ENCODE data around the gene ARMC12. TPM values are rescaled to one million over a fixed set of nuclear protein-coding genes. Genes with fewer than 3 reads are reported as not detected.

The ARMC12 gene
- total and polyA plus RNA-seq, 2 experiments from 2014 or later: 0.90 to 0.94 TPM

DNA sequence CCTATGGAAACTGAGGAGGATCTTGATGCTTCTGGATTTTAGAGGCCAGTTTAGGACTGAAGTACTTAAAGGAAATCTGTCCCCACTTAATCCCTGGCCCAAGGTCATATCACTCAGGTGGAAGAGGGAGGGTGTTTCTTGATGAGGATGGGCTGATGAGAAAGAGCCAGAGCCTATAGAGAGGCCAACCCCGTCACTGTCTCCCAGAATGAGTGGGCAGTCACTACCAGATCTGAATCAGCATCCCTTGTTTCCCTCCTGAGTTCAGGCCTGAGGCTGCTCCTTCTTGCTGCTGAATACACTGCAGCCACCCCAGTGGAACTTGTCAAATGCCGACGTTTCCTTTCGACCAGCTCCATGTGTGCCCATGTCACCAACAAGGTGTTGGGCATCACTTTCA lies 14.8 kb downstream of the ARMC12 start:
- Histone ChIP-seq H3K36me3 (ENCODE audit: insufficient read depth) (no peaks in the 10 kb centered on the region), H3K4me1 (ENCODE audit: insufficient read depth) (peaks cover 16% of the 10 kb centered on the region), H3F3A (replicated peaks; ENCODE audit: low read depth) (no peaks in the 10 kb centered on the region; the same call in 1 of the 2 replicates), H4K20me1 (replicated peaks; ENCODE audit: insufficient read depth) (no peaks in the 10 kb centered on the region), H3K27ac (ENCODE audit: low read depth) (no peak overlapping the region), H2AFZ (no peak overlapping the region), H3K4me3 (no peak overlapping the region), H3K9me2 (ENCODE audit: insufficient read depth) (no peaks in the 10 kb centered on the region), H3K27me3 (ENCODE audit: insufficient read depth) (no peaks in the 10 kb centered on the region), H3K79me2 (replicated peaks; ENCODE audit: insufficient read depth) (no peaks in the 10 kb centered on the region), H3K4me2 (no peak overlapping the region)
- Mint-ChIP-seq H3K36me3 (ENCODE audit: low read depth) (no peaks in the 10 kb centered on the region), H3K27me3 (ENCODE audit: insufficient read depth, low read depth, poor library complexity) (peaks cover 15% of the 10 kb centered on the region), H3K27ac (no peak overlapping the region), H3K4me1 (peaks cover 20% of the 10 kb centered on the region), H3K9me3 (peaks cover 3% of the 10 kb centered on the region; the same call in 2 of the 3 replicates), H3K4me3 (no peak overlapping the region)
- ATAC-seq: no peak
- no peak for DNase-seq (ENCODE audit: low spot score)
- TF ChIP-seq CREB1 (CRISPR knock-in tag; IDR thresholded peaks at IDR 0.05; ENCODE audit: low read depth): no peak
- TF ChIP-seq EZH2phosphoT487 (IDR thresholded peaks at IDR 0.05; ENCODE audit: unreplicated experiment): no peak
- no peak for TF ChIP-seq JUNB (IDR thresholded peaks at IDR 0.05; ENCODE audit: unreplicated experiment)
- TF ChIP-seq ZNF114 (CRISPR knock-in tag; IDR thresholded peaks at IDR 0.05): no peak
- TF ChIP-seq, protein P1, sequence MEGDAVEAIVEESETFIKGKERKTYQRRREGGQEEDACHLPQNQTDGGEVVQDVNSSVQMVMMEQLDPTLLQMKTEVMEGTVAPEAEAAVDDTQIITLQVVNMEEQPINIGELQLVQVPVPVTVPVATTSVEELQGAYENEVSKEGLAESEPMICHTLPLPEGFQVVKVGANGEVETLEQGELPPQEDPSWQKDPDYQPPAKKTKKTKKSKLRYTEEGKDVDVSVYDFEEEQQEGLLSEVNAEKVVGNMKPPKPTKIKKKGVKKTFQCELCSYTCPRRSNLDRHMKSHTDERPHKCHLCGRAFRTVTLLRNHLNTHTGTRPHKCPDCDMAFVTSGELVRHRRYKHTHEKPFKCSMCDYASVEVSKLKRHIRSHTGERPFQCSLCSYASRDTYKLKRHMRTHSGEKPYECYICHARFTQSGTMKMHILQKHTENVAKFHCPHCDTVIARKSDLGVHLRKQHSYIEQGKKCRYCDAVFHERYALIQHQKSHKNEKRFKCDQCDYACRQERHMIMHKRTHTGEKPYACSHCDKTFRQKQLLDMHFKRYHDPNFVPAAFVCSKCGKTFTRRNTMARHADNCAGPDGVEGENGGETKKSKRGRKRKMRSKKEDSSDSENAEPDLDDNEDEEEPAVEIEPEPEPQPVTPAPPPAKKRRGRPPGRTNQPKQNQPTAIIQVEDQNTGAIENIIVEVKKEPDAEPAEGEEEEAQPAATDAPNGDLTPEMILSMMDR (conservative IDR thresholded peaks at IDR 0.05; ENCODE audit: low read depth in 2 of 2): no peak
- TF ChIP-seq, protein P2, sequence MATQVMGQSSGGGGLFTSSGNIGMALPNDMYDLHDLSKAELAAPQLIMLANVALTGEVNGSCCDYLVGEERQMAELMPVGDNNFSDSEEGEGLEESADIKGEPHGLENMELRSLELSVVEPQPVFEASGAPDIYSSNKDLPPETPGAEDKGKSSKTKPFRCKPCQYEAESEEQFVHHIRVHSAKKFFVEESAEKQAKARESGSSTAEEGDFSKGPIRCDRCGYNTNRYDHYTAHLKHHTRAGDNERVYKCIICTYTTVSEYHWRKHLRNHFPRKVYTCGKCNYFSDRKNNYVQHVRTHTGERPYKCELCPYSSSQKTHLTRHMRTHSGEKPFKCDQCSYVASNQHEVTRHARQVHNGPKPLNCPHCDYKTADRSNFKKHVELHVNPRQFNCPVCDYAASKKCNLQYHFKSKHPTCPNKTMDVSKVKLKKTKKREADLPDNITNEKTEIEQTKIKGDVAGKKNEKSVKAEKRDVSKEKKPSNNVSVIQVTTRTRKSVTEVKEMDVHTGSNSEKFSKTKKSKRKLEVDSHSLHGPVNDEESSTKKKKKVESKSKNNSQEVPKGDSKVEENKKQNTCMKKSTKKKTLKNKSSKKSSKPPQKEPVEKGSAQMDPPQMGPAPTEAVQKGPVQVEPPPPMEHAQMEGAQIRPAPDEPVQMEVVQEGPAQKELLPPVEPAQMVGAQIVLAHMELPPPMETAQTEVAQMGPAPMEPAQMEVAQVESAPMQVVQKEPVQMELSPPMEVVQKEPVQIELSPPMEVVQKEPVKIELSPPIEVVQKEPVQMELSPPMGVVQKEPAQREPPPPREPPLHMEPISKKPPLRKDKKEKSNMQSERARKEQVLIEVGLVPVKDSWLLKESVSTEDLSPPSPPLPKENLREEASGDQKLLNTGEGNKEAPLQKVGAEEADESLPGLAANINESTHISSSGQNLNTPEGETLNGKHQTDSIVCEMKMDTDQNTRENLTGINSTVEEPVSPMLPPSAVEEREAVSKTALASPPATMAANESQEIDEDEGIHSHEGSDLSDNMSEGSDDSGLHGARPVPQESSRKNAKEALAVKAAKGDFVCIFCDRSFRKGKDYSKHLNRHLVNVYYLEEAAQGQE (IDR thresholded peaks at IDR 0.05; ENCODE audit: unreplicated experiment): no peak
- no peak for TF ChIP-seq ZNF331 (CRISPR knock-in tag; IDR thresholded peaks at IDR 0.05; ENCODE audit: low read depth)
- no peak for TF ChIP-seq NANOG (IDR thresholded peaks at IDR 0.05; ENCODE audit: borderline replicate concordance)
- TF ChIP-seq, protein P3, sequence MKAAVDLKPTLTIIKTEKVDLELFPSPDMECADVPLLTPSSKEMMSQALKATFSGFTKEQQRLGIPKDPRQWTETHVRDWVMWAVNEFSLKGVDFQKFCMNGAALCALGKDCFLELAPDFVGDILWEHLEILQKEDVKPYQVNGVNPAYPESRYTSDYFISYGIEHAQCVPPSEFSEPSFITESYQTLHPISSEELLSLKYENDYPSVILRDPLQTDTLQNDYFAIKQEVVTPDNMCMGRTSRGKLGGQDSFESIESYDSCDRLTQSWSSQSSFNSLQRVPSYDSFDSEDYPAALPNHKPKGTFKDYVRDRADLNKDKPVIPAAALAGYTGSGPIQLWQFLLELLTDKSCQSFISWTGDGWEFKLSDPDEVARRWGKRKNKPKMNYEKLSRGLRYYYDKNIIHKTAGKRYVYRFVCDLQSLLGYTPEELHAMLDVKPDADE (IDR thresholded peaks at IDR 0.05): no peak
- no peak for TF ChIP-seq EZH2 (IDR thresholded peaks at IDR 0.05; ENCODE audit: low read depth, unreplicated experiment)
- TF ChIP-seq POLR2AphosphoS5 (IDR thresholded peaks at IDR 0.05; ENCODE audit: low read depth): no peak
- no peak for TF ChIP-seq STAT1 (IDR thresholded peaks at IDR 0.05; ENCODE audit: unreplicated experiment)
- TF ChIP-seq, protein P4, sequence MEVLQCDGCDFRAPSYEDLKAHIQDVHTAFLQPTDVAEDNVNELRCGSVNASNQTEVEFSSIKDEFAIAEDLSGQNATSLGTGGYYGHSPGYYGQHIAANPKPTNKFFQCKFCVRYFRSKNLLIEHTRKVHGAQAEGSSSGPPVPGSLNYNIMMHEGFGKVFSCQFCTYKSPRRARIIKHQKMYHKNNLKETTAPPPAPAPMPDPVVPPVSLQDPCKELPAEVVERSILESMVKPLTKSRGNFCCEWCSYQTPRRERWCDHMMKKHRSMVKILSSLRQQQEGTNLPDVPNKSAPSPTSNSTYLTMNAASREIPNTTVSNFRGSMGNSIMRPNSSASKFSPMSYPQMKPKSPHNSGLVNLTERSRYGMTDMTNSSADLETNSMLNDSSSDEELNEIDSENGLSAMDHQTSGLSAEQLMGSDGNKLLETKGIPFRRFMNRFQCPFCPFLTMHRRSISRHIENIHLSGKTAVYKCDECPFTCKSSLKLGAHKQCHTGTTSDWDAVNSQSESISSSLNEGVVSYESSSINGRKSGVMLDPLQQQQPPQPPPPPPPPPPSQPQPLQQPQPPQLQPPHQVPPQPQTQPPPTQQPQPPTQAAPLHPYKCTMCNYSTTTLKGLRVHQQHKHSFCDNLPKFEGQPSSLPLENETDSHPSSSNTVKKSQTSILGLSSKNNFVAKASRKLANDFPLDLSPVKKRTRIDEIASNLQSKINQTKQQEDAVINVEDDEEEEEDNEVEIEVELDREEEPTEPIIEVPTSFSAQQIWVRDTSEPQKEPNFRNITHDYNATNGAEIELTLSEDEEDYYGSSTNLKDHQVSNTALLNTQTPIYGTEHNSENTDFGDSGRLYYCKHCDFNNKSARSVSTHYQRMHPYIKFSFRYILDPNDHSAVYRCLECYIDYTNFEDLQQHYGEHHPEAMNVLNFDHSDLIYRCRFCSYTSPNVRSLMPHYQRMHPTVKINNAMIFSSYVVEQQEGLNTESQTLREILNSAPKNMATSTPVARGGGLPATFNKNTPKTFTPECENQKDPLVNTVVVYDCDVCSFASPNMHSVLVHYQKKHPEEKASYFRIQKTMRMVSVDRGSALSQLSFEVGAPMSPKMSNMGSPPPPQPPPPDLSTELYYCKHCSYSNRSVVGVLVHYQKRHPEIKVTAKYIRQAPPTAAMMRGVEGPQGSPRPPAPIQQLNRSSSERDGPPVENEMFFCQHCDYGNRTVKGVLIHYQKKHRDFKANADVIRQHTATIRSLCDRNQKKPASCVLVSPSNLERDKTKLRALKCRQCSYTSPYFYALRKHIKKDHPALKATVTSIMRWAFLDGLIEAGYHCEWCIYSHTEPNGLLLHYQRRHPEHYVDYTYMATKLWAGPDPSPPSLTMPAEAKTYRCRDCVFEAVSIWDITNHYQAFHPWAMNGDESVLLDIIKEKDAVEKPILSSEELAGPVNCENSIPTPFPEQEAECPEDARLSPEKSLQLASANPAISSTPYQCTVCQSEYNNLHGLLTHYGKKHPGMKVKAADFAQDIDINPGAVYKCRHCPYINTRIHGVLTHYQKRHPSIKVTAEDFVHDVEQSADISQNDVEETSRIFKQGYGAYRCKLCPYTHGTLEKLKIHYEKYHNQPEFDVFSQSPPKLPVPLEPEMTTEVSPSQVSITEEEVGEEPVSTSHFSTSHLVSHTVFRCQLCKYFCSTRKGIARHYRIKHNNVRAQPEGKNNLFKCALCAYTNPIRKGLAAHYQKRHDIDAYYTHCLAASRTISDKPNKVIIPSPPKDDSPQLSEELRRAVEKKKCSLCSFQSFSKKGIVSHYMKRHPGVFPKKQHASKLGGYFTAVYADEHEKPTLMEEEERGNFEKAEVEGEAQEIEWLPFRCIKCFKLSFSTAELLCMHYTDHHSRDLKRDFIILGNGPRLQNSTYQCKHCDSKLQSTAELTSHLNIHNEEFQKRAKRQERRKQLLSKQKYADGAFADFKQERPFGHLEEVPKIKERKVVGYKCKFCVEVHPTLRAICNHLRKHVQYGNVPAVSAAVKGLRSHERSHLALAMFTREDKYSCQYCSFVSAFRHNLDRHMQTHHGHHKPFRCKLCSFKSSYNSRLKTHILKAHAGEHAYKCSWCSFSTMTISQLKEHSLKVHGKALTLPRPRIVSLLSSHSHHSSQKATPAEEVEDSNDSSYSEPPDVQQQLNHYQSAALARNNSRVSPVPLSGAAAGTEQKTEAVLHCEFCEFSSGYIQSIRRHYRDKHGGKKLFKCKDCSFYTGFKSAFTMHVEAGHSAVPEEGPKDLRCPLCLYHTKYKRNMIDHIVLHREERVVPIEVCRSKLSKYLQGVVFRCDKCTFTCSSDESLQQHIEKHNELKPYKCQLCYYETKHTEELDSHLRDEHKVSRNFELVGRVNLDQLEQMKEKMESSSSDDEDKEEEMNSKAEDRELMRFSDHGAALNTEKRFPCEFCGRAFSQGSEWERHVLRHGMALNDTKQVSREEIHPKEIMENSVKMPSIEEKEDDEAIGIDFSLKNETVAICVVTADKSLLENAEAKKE (CRISPR knock-in tag; IDR thresholded peaks at IDR 0.05): no peak
